Calu3 (cell line): Measurements from ENCODE around the gene RGS14. TPM values are rescaled to one million over a fixed set of nuclear protein-coding genes. Genes with fewer than 3 reads are reported as not detected.

ENCODE experiments used
- BruUV-seq: library from RNA; stranded (reverse); fragments of 400-500 nt; replicated peaks from 2 replicates; lab custom pipeline; 2021; lab: Mats Ljungman, UMichigan
- CTCF ChIA-PET: fragments of 300-600 bp; sonication (Branson Sonifier 250); formaldehyde crosslinking; loops from one replicate; lab custom pipeline; 2022; ENCODE audit warnings: antibody characterized with exemption; lab: Charles Lee
- DNase-seq: peaks from one replicate; pipeline ENCODE4 v3.0.0; 2022
- H3K27ac Mint-ChIP-seq: one replicate; pipeline ENCODE4 v1.8.0; 2022; ENCODE audit warnings: mixed read lengths; ENCODE audit not compliant: unreplicated experiment
- H3K27me3 Mint-ChIP-seq: one replicate; pipeline ENCODE4 v1.8.0; 2022; ENCODE audit warnings: mixed read lengths; ENCODE audit not compliant: unreplicated experiment
- H3K36me3 Mint-ChIP-seq: one replicate; pipeline ENCODE4 v1.8.0; 2022; ENCODE audit warnings: mild to moderate bottlenecking, moderate library complexity, mixed read lengths; ENCODE audit not compliant: insufficient read depth, unreplicated experiment
- H3K4me1 Mint-ChIP-seq: one replicate; pipeline ENCODE4 v1.8.0; 2022; ENCODE audit warnings: mild to moderate bottlenecking, low read depth, mixed read lengths; ENCODE audit not compliant: unreplicated experiment
- H3K4me3 Mint-ChIP-seq: one replicate; pipeline ENCODE4 v1.8.0; 2022; ENCODE audit warnings: mild to moderate bottlenecking, low read depth, moderate library complexity, mixed read lengths; ENCODE audit not compliant: unreplicated experiment
- H3K9me3 Mint-ChIP-seq: one replicate; pipeline ENCODE4 v1.8.0; 2022; ENCODE audit warnings: low read depth, mixed read lengths; ENCODE audit not compliant: unreplicated experiment
- intact Hi-C: fragments of 100-400 bp; cut with micrococcal nuclease; formaldehyde crosslinking; loops from one replicate; pipeline ENCODE4 v1.10.0; 2022; ENCODE audit not compliant: unreplicated experiment
- total RNA-seq: library from RNA; stranded (reverse); gene quantifications from 2 replicates; pipeline ENCODE4 v1.2.3, GENCODE V29; 2022
- TF ChIP-seq, protein P1 (sequence below): fragments of 200-600 bp; IDR thresholded peaks from one replicate; pipeline ENCODE4 v1.8.0; 2022; ENCODE audit warnings: antibody characterized with exemption; ENCODE audit not compliant: unreplicated experiment

Gene RGS14
- total RNA-seq, 1 experiment from 2014 or later, result 12.9 TPM

GRCh38 chr5:177396078-177396477 lies 38.4 kb downstream of the RGS14 start:
- H3K36me3 Mint-ChIP-seq, result peaks cover 5% of the 10 kb centered on the region
- TF ChIP-seq, protein P1, sequence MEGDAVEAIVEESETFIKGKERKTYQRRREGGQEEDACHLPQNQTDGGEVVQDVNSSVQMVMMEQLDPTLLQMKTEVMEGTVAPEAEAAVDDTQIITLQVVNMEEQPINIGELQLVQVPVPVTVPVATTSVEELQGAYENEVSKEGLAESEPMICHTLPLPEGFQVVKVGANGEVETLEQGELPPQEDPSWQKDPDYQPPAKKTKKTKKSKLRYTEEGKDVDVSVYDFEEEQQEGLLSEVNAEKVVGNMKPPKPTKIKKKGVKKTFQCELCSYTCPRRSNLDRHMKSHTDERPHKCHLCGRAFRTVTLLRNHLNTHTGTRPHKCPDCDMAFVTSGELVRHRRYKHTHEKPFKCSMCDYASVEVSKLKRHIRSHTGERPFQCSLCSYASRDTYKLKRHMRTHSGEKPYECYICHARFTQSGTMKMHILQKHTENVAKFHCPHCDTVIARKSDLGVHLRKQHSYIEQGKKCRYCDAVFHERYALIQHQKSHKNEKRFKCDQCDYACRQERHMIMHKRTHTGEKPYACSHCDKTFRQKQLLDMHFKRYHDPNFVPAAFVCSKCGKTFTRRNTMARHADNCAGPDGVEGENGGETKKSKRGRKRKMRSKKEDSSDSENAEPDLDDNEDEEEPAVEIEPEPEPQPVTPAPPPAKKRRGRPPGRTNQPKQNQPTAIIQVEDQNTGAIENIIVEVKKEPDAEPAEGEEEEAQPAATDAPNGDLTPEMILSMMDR, result no peak
- H3K4me3 Mint-ChIP-seq, result no peak overlapping the region
- intact Hi-C loops, result no loop called here
- H3K4me1 Mint-ChIP-seq, result peaks cover 6% of the 10 kb centered on the region
- no peak for DNase-seq
- H3K27ac Mint-ChIP-seq, result no peak overlapping the region
- CTCF ChIA-PET, result no interaction called here
- BruUV-seq, result no TSS peak
- no peaks in the 10 kb centered on the region for H3K9me3 Mint-ChIP-seq
- no peaks in the 10 kb centered on the region for H3K27me3 Mint-ChIP-seq

DNA sequence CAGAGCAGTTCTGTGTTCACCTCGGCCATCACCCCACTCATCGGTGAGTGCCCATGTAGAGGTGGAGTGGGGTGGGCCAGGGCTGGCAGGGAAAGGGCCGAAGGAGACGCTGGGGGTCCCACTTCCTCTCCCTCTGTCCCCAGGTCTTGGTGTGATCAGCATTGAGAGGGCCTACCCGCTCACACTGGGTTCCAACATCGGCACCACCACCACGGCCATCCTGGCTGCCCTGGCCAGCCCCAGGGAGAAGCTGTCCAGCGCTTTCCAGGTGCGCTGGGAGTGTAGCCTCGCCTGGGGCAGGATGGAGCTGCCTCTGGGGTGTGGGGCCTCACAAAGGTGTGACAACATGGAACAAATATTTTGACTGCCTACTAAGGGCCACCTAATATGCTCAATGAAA lies 39.1 kb downstream of the RGS14 start:
- H3K9me3 Mint-ChIP-seq, result no peaks in the 10 kb centered on the region
- H3K36me3 Mint-ChIP-seq, result no peaks in the 10 kb centered on the region
- no peak overlapping the region for H3K4me3 Mint-ChIP-seq
- H3K27me3 Mint-ChIP-seq, result no peaks in the 10 kb centered on the region
- TF ChIP-seq, protein P1, result no peak
- intact Hi-C loops, result no loop called here
- H3K27ac Mint-ChIP-seq, result no peak overlapping the region
- CTCF ChIA-PET, result interaction anchor here (0.6 kb wide), 1 partner anchor 16 kb away, joined by 7 read pairs; no protein-coding TSS in a partner anchor
- no TSS peak for BruUV-seq
- no peaks in the 10 kb centered on the region for H3K4me1 Mint-ChIP-seq
- no peak for DNase-seq

- Mint-ChIP-seq H3K36me3 (peaks cover 11% of the 10 kb centered on the region), H3K4me1 (no peaks in the 10 kb centered on the region), H3K27ac (no peak overlapping the region), H3K9me3 (no peaks in the 10 kb centered on the region), H3K27me3 (no peaks in the 10 kb centered on the region), H3K4me3 (no peak overlapping the region)
- DNase-seq, result no peak
- no TSS peak for BruUV-seq
- intact Hi-C loops, result no loop called here
- CTCF ChIA-PET, result interaction anchor here (0.7 kb wide), 1 partner anchor 99 kb away, joined by 3 read pairs; no protein-coding TSS in a partner anchor
- TF ChIP-seq, protein P1, result no peak
Observed at GRCh38 chr5:177397875-177398390, 40.2 kb downstream of the RGS14 start.

DNA sequence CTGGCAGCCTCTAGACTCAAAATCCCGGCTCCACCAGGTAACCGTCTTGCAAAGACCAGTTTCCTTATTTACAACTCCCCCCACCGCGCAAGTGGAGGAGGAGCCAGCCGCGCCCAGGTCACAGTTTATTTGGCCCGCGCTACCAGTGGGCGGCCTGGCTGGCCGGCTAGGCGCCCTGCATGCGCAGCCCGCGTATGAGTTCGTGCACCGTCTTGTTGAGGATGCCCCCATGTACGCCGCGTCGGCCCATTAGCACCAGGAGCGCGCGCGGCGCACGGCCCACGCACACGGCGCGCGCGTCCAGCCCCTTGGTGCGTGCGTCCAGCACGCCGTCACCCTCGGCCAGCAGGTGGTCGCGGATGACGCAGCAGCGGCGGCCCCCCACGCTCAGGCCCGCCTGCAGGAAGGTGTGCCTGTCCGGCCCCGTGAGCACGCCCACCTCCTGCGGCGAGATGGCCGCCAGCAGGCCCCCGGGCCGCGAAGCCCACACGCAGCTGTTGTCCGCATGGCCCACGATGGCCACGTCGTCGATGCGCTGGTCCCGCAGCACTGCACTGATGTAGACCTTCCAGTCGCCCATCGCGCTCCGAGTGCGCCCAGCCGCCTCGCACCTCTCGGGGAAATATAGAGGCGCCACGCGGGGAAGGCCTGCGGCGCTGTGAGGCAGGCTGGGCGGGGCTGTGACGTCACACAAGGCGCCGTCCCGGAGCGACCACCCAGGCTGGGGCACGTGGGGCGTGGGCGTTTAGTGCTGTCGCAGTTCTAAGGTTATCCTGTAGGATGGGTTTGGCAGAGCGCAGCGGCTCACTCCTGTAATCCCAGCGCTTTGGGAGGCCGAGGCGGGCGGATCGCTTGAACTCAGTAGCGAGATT lies 42.5 kb downstream of the RGS14 start, which contains the start of gene PFN3:
PFN3 (minus strand) TSS at position 665 of the 872 bp plus-strand sequence; CDS start at position 580, 85 bp downstream.
- Mint-ChIP-seq H3K27ac (no peak within 1 kb of the TSS), H3K36me3 (peaks cover 34% of the 10 kb centered on the region), H3K4me1 (peaks cover 9% of the 10 kb centered on the region), H3K4me3 (no peak within 1 kb of the TSS), H3K27me3 (no peaks in the 10 kb centered on the region), H3K9me3 (no peaks in the 10 kb centered on the region)
- TF ChIP-seq, protein P1, result no peak
- CTCF ChIA-PET, result interaction anchor here (5.2 kb wide), 1 partner anchor 46 kb away, joined by 57 read pairs; the partner anchor contains the start of gene PRR7
- intact Hi-C loops, result no loop called here
- no peak for DNase-seq
- no TSS peak for BruUV-seq
